Activated CD4-positive, alpha-beta memory T cell treated with anti-CD3 and anti-CD28 coated beads for 36 hours (primary cell): ENCODE data around the gene GUCY1A2. TPM values are rescaled to one million over a fixed set of nuclear protein-coding genes. Genes with fewer than 3 reads are reported as not detected.

ENCODE experiments used
- CTCF ChIA-PET: fragments of 350-600 bp; sonication (Branson Sonifier 250); formaldehyde crosslinking; loops from one replicate; lab custom pipeline; 2021; ENCODE audit warnings: antibody characterized with exemption, inconsistent platforms; lab: Charles Lee
- POLR2A ChIA-PET: fragments of 350-600 bp; sonication (Branson Sonifier 250); formaldehyde crosslinking; loops from one replicate; lab custom pipeline; 2021; ENCODE audit warnings: antibody characterized with exemption; lab: Charles Lee
- DNase-seq: peaks from one replicate; pipeline ENCODE4 v3.0.0-alpha.2; 2020
- H3K27ac Mint-ChIP-seq: one replicate; pipeline ENCODE4 v1.8.0; 2021; ENCODE audit warnings: mixed read lengths
- H3K27me3 Mint-ChIP-seq: one replicate; pipeline ENCODE4 v1.8.0; 2021; ENCODE audit warnings: mixed read lengths
- H3K36me3 Mint-ChIP-seq: one replicate; pipeline ENCODE4 v1.8.0; 2021; ENCODE audit warnings: mixed read lengths
- H3K4me1 Mint-ChIP-seq: one replicate; pipeline ENCODE4 v1.8.0; 2021; ENCODE audit warnings: low read depth, mixed read lengths
- H3K4me3 Mint-ChIP-seq: one replicate; pipeline ENCODE4 v1.8.0; 2021; ENCODE audit warnings: mild to moderate bottlenecking, mixed read lengths
- H3K9me3 Mint-ChIP-seq: one replicate; pipeline ENCODE4 v1.8.0; 2021; ENCODE audit warnings: mixed read lengths
- intact Hi-C: fragments of 100-400 bp; cut with micrococcal nuclease; formaldehyde crosslinking; loops from one replicate; pipeline ENCODE4 v1.15.1; 2023
- total RNA-seq, 2 experiments: library from RNA; stranded (reverse); gene quantifications; one replicate each; pipeline ENCODE4 v1.2.3, GENCODE V29; 2021

GUCY1A2 gene
- total RNA-seq, 2 experiments from 2014 or later, result not detected

GRCh38 chr11:106761240-106761639 lies 257.0 kb downstream of the GUCY1A2 start:
- H3K27ac Mint-ChIP-seq, result no peak overlapping the region
- H3K27me3 Mint-ChIP-seq, result no peaks in the 10 kb centered on the region
- ChIA-PET CTCF (no interaction called here), POLR2A (no interaction called here)
- peaks cover 14% of the 10 kb centered on the region for H3K9me3 Mint-ChIP-seq
- no peaks in the 10 kb centered on the region for H3K36me3 Mint-ChIP-seq
- no peak overlapping the region for H3K4me3 Mint-ChIP-seq
- DNase-seq, result no peak
- H3K4me1 Mint-ChIP-seq, result no peaks in the 10 kb centered on the region
- intact Hi-C loops, result no loop called here

DNA sequence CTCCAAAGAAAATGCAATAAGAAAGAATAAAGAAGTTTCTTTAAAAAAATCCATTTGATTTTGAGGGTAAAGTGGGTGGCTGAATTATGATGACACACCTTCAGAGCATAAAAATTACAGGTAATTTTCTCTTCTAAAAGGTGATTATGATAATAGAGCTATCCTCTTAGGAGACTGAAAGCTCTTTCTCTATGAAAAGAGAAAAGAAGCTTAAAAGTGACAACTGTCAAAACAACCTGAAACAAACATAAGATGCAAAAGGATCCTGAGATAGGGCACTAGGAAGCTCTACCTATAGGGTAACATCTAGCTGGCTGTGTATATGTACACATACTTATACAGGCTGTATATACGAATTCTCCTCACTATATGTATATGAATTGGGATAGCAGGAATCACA lies 270.2 kb downstream of the GUCY1A2 start:
- H3K4me3 Mint-ChIP-seq, result no peak overlapping the region
- intact Hi-C loops, result no loop called here
- CTCF ChIA-PET, result no interaction called here
- H3K36me3 Mint-ChIP-seq, result no peaks in the 10 kb centered on the region
- H3K4me1 Mint-ChIP-seq, result no peaks in the 10 kb centered on the region
- no peak overlapping the region for H3K27ac Mint-ChIP-seq
- DNase-seq, result no peak
- no peaks in the 10 kb centered on the region for H3K27me3 Mint-ChIP-seq
- peaks cover 6% of the 10 kb centered on the region for H3K9me3 Mint-ChIP-seq
- POLR2A ChIA-PET, result no interaction called here

- H3K36me3 Mint-ChIP-seq, result no peaks in the 10 kb centered on the region
- no peaks in the 10 kb centered on the region for H3K4me1 Mint-ChIP-seq
- no peak for DNase-seq
- intact Hi-C loops, result no loop called here
- peaks cover 4% of the 10 kb centered on the region for H3K9me3 Mint-ChIP-seq
- no peaks in the 10 kb centered on the region for H3K27me3 Mint-ChIP-seq
- ChIA-PET POLR2A (no interaction called here), CTCF (no interaction called here)
- no peak overlapping the region for H3K4me3 Mint-ChIP-seq
- no peak overlapping the region for H3K27ac Mint-ChIP-seq
These were observed 272.3 kb downstream of the GUCY1A2 start for GRCh38 chr11:106745941-106746340.

- H3K9me3 Mint-ChIP-seq, result peaks cover 28% of the 10 kb centered on the region
- DNase-seq, result no peak
- intact Hi-C loops, result no loop called here
- H3K4me1 Mint-ChIP-seq, result no peaks in the 10 kb centered on the region
- no peaks in the 10 kb centered on the region for H3K36me3 Mint-ChIP-seq
- CTCF ChIA-PET, result no interaction called here
- POLR2A ChIA-PET, result no interaction called here
- H3K4me3 Mint-ChIP-seq, result no peak overlapping the region
- no peaks in the 10 kb centered on the region for H3K27me3 Mint-ChIP-seq
- no peak overlapping the region for H3K27ac Mint-ChIP-seq
These were observed 284.6 kb downstream of the GUCY1A2 start for GRCh38 chr11:106733635-106734034.

DNA sequence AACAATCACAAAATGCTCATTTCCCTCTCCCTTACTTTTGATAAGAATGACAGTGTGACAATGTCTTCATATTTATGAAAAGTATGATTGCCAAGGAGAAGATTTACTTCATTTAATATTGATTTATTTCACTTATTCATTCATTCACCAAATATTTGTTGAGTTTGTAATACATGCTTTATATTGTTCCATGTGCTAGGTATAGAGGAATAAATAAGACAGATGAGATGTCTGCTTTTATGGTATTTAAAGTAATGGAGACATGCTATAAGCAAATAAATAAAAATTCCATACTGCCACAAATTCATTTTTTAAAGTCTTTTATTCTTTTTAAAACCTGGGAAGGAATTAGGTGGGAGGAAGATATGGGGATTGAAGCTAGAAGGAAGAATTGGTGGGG lies 289.4 kb downstream of the GUCY1A2 start:
- no peak for DNase-seq
- Mint-ChIP-seq H3K27me3 (no peaks in the 10 kb centered on the region), H3K27ac (no peak overlapping the region), H3K36me3 (no peaks in the 10 kb centered on the region), H3K4me1 (no peaks in the 10 kb centered on the region), H3K4me3 (no peak overlapping the region), H3K9me3 (peaks cover 14% of the 10 kb centered on the region)
- ChIA-PET CTCF (no interaction called here), POLR2A (no interaction called here)
- intact Hi-C loops, result no loop called here

DNA sequence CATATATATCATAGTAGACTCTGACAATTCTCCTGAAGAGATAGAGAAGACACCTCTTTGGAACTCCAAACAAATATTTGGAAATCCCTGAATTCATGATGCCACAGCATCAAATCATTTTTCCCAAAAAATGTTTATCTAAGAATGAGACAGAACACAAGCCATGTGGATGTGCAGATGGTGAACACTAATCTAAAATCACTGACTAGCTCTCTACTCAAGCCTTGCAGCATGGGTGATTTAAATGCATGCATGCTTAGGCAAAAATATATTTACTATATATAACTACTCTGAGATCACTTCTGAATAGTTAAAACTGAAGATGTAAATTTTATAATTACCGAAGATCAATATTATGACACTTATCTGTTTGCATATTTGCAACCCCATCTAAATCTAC lies 289.9 kb downstream of the GUCY1A2 start:
- Mint-ChIP-seq H3K9me3 (peaks cover 14% of the 10 kb centered on the region), H3K27me3 (no peaks in the 10 kb centered on the region), H3K27ac (no peak overlapping the region), H3K4me1 (no peaks in the 10 kb centered on the region), H3K36me3 (no peaks in the 10 kb centered on the region), H3K4me3 (no peak overlapping the region)
- no peak for DNase-seq
- intact Hi-C loops, result no loop called here
- CTCF ChIA-PET, result no interaction called here
- POLR2A ChIA-PET, result no interaction called here

- H3K27me3 Mint-ChIP-seq, result no peaks in the 10 kb centered on the region
- CTCF ChIA-PET, result no interaction called here
- H3K27ac Mint-ChIP-seq, result no peak overlapping the region
- no peak overlapping the region for H3K4me3 Mint-ChIP-seq
- POLR2A ChIA-PET, result no interaction called here
- H3K4me1 Mint-ChIP-seq, result no peaks in the 10 kb centered on the region
- no peaks in the 10 kb centered on the region for H3K36me3 Mint-ChIP-seq
- intact Hi-C loops, result no loop called here
- DNase-seq, result no peak
- peaks cover 14% of the 10 kb centered on the region for H3K9me3 Mint-ChIP-seq
These were observed 291.0 kb downstream of the GUCY1A2 start for GRCh38 chr11:106727256-106727655.

- POLR2A ChIA-PET, result no interaction called here
- DNase-seq, result no peak
- H3K36me3 Mint-ChIP-seq, result no peaks in the 10 kb centered on the region
- H3K9me3 Mint-ChIP-seq, result peaks cover 8% of the 10 kb centered on the region
- no peak overlapping the region for H3K27ac Mint-ChIP-seq
- CTCF ChIA-PET, result no interaction called here
- H3K4me1 Mint-ChIP-seq, result no peaks in the 10 kb centered on the region
- intact Hi-C loops, result no loop called here
- H3K4me3 Mint-ChIP-seq, result no peak overlapping the region
- no peaks in the 10 kb centered on the region for H3K27me3 Mint-ChIP-seq
These were observed 293.9 kb downstream of the GUCY1A2 start for GRCh38 chr11:106724293-106724892.

DNA sequence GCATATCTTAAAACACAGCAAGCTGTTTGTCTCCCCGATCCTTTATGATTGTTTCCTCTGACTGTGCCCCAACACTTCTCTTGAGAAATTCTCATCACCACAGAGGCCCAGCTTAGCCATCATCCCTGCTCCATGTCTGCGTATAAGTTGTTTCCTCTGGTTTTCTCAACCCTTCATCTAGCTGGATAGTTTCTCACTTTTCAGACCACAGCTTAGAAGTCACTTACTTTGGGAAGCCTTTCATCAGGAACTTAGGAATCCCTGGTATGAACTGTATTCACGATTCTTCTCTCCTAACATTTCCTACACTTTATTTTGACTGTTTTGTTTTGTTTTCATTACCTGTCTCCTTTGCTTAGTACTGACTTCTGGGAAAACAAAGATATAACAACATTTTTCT lies 295.2 kb downstream of the GUCY1A2 start:
- POLR2A ChIA-PET, result no interaction called here

DNA sequence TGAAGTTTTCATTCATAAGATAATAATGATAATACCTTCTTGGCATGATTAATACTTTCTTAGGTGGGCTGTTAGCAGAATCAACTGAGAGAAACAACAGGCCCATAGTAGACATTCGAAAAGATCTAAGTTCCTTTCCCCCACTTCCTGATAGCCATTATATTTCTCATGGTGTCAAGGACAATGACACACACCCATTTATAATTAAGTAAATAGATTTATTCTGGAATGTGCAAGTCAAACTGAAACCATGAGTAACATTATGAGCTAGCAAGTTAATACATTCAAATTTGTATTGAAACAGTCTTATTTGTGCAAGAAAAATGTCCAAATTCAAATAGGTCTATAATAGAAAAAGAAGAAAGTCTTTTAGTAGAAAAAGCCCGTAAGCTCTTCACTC lies 301.1 kb downstream of the GUCY1A2 start:
- Mint-ChIP-seq H3K9me3 (peaks cover 5% of the 10 kb centered on the region), H3K4me3 (no peak overlapping the region), H3K36me3 (no peaks in the 10 kb centered on the region), H3K27me3 (no peaks in the 10 kb centered on the region), H3K4me1 (no peaks in the 10 kb centered on the region), H3K27ac (no peak overlapping the region)
- ChIA-PET POLR2A (no interaction called here), CTCF (no interaction called here)
- intact Hi-C loops, result no loop called here
- no peak for DNase-seq

More for the DNA sequence above, 295.2 kb downstream of the GUCY1A2 start:
- Mint-ChIP-seq H3K9me3 (peaks cover 8% of the 10 kb centered on the region), H3K27me3 (no peaks in the 10 kb centered on the region), H3K27ac (no peak overlapping the region), H3K4me1 (no peaks in the 10 kb centered on the region), H3K4me3 (no peak overlapping the region), H3K36me3 (no peaks in the 10 kb centered on the region)
- DNase-seq, result no peak
- CTCF ChIA-PET, result no interaction called here
- intact Hi-C loops, result no loop called here

- no peak overlapping the region for H3K27ac Mint-ChIP-seq
- H3K9me3 Mint-ChIP-seq, result peaks cover 8% of the 10 kb centered on the region
- H3K4me3 Mint-ChIP-seq, result no peak overlapping the region
- no peaks in the 10 kb centered on the region for H3K36me3 Mint-ChIP-seq
- POLR2A ChIA-PET, result no interaction called here
- intact Hi-C loops, result no loop called here
- no peak for DNase-seq
- no peaks in the 10 kb centered on the region for H3K27me3 Mint-ChIP-seq
- no peaks in the 10 kb centered on the region for H3K4me1 Mint-ChIP-seq
- CTCF ChIA-PET, result no interaction called here
These were observed 304.1 kb downstream of the GUCY1A2 start for GRCh38 chr11:106714199-106714598.

- intact Hi-C loops, result no loop called here
These were observed 309.9 kb downstream of the GUCY1A2 start for GRCh38 chr11:106708348-106708747.

GRCh38 chr11:106706355-106706754 lies 311.9 kb downstream of the GUCY1A2 start:
- no peaks in the 10 kb centered on the region for H3K36me3 Mint-ChIP-seq
- no peak overlapping the region for H3K27ac Mint-ChIP-seq
- H3K9me3 Mint-ChIP-seq, result peaks cover under 1% of the 10 kb centered on the region
- no peaks in the 10 kb centered on the region for H3K4me1 Mint-ChIP-seq
- no peak overlapping the region for H3K4me3 Mint-ChIP-seq
- ChIA-PET POLR2A (no interaction called here), CTCF (no interaction called here)
- intact Hi-C loops, result no loop called here
- no peaks in the 10 kb centered on the region for H3K27me3 Mint-ChIP-seq
- DNase-seq, result no peak

More at GRCh38 chr11:106708348-106708747, 309.9 kb downstream of the GUCY1A2 start:
- ChIA-PET POLR2A (no interaction called here), CTCF (no interaction called here)
- no peak for DNase-seq
- Mint-ChIP-seq H3K27ac (no peak overlapping the region), H3K4me1 (no peaks in the 10 kb centered on the region), H3K4me3 (no peak overlapping the region), H3K9me3 (peaks cover 8% of the 10 kb centered on the region), H3K36me3 (no peaks in the 10 kb centered on the region), H3K27me3 (no peaks in the 10 kb centered on the region)
